GM20431 (cell line): ENCODE data around the gene HOXD1.

Experiments
- in situ Hi-C: fragments of 300-500 bp; cut with MseI, MboI; formaldehyde crosslinking; loops from one replicate; pipeline ENCODE4 v1.15.0; 2020; ENCODE audit warnings: low sequenced_read_pairs; ENCODE audit not compliant: unreplicated experiment

HOXD1 gene

DNA sequence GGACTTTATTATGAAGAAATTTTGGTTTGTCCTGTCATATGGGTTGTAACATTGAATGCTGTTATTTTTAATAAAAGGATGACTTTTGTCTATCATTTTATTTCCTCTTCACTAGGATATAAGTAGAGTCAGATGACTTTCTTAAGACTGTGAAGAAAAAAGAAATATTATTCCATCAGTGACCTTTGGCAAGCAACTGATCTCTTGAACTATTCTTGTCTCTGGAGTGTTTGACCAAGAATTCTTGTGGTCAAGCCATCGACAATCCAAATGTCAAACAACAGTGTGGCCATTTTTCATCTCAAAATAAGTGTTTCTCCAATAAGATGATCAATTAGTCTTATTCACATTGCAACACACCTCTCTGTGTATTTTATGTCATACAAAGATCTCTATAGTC lies 24.9 kb downstream of the HOXD1 start:
- in situ Hi-C loops: no loop called here

GRCh38 chr2:176227874-176228273 lies 39.4 kb downstream of the HOXD1 start:
- in situ Hi-C loops: no loop called here

DNA sequence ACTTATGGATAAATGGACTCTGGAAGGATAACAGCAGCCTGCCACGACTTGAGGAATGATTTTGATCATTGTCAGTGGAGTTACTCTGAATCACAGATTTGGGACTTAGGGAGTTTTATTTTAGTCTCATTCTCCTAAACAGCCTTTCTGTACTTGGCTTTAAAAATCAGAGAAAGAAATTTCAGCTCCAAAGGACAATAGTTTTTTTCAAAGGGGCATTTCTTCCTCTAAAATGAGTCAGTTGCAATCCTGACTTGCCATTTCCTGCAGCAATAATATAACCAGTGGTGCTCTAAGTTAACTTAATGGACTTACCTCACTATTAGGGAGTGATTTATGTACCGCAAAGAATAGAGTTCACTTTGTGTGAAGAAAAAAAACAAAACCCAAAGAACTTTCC lies 45.7 kb downstream of the HOXD1 start:
- in situ Hi-C loops: no loop called here

- in situ Hi-C loops: no loop called here
Measured at GRCh38 chr2:176234940-176235339, 46.5 kb downstream of the HOXD1 start.

DNA sequence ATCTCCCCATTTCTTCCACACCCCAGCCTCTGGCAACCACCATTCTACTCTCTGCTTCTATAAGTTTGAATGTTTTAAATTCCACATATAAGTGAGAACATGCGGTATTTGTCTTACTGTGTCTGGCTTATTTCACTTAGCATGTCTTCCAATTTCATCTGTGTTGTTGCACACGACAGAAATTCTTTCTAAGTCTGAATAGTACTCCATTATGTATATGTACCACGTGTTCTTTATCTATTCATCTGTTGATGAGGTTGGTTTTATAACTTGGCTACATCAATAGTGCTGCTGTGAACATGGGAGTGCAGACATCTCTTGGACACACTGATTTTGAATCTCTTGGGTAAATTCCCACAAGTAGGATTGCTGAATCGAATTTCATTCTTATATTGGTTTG lies 49.0 kb downstream of the HOXD1 start:
- in situ Hi-C loops: no loop called here

- in situ Hi-C loops: no loop called here
Measured at GRCh38 chr2:176239031-176239430, 50.6 kb downstream of the HOXD1 start.

DNA sequence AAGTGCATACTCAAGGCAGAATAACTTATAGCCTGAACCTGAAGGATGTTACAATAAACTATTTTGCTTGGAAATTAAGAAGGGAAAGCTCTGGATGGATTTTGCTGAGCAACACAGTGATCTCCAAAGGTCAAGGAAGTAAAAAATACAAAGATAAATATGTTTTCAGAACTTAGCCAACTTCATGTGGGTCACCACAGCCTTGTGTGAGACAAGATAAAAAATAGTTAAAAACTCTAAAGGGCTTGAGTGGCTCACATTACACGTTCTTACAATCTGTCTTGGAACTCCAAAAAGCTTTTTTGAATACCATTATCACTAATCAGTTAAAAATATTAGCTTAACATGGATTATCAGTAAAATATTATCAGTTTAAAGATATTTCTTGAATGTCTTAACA lies 51.8 kb downstream of the HOXD1 start:
- in situ Hi-C loops: no loop called here
